HepG2 (cell line): ENCODE results near the gene ZNF628. TPM values are rescaled to one million over a fixed set of nuclear protein-coding genes. Genes with fewer than 3 reads are reported as not detected.

Experiments used
- GRHL1 ChIP-seq: sonication (generic); formaldehyde crosslinking; conservative IDR thresholded peaks from 2 replicates; pipeline ENCODE4 v1.8.0; 2022; ENCODE audit warnings: missing genetic modification reagents
- HDAC2 ChIP-seq: sonication (generic); formaldehyde crosslinking; IDR thresholded peaks from 2 replicates; pipeline ENCODE4 v1.4.0; 2020; ENCODE audit warnings: missing genetic modification reagents
- HNF4G ChIP-seq, 2 experiments: sonication (generic) in 1 of 2; formaldehyde crosslinking in 1 of 2; IDR thresholded peaks; 2 replicates each; pipeline versions ENCODE4 v1.4.0 to v1.6.1; 2011 to 2020; ENCODE audit warnings: borderline replicate concordance in 2 of 2, low read depth in 2 of 2, mild to moderate bottlenecking in 2 of 2, low read length in 1 of 2, missing genetic modification reagents in 1 of 2, moderate library complexity in 1 of 2
- NR2F1 ChIP-seq, 2 experiments: fragments of 450-650 bp in 1 of 2; formaldehyde crosslinking in 1 of 2; IDR thresholded peaks; 2 replicates each; pipeline versions ENCODE4 v1.5.0 to v1.6.1; 2016 to 2020; ENCODE audit warnings: mild to moderate bottlenecking in 1 of 2, missing compliant biosample characterization in 1 of 2, missing genetic modification reagents in 1 of 2, moderate library complexity in 1 of 2
- U2AF1 ChIP-seq: fragments of 200-400 bp; formaldehyde crosslinking; optimal IDR thresholded peaks from 2 replicates; pipeline ENCODE3; 2017; ENCODE audit warnings: mild to moderate bottlenecking, low read depth, low read length
- YEATS2 ChIP-seq: sonication (generic); formaldehyde crosslinking; IDR thresholded peaks from 2 replicates; pipeline ENCODE4 v1.4.0; 2020; ENCODE audit warnings: missing genetic modification reagents, borderline replicate concordance
- YY1 ChIP-seq: IDR thresholded peaks from 2 replicates; pipeline ENCODE4 v1.6.1; 2011; ENCODE audit warnings: low read length, low read depth, moderate library complexity, mild to moderate bottlenecking; ENCODE audit not compliant: insufficient read depth, insufficient replicate concordance
- ZBTB21 ChIP-seq: sonication (generic); formaldehyde crosslinking; IDR thresholded peaks from 2 replicates; pipeline ENCODE4 v1.4.0; 2020; ENCODE audit warnings: missing genetic modification reagents
- ZNF468 ChIP-seq: sonication (generic); formaldehyde crosslinking; IDR thresholded peaks from 2 replicates; pipeline ENCODE4 v1.8.0; 2022; ENCODE audit warnings: mild to moderate bottlenecking, moderate library complexity, missing genetic modification reagents
- ZNF530 ChIP-seq: sonication (generic); formaldehyde crosslinking; IDR thresholded peaks from 2 replicates; pipeline ENCODE4 v1.5.0; 2020; ENCODE audit warnings: low read depth, mild to moderate bottlenecking, missing genetic modification reagents
- ZNF607 ChIP-seq: sonication (generic); formaldehyde crosslinking; IDR thresholded peaks from 2 replicates; pipeline ENCODE4 v1.5.1; 2020; ENCODE audit warnings: missing genetic modification reagents, mild to moderate bottlenecking, borderline replicate concordance
- ZNF772 ChIP-seq: sonication (generic); formaldehyde crosslinking; IDR thresholded peaks from 2 replicates; pipeline ENCODE4 v1.5.0; 2020; ENCODE audit warnings: mild to moderate bottlenecking, missing genetic modification reagents
- polyA plus RNA-seq, 8 experiments: library from polyadenylated mRNA; depleted of rRNA in 3 of 8; stranded (reverse) in 7 of 8; unstranded in 1 of 8; fragments of >200 nt; fragmentation: Illumina TruSeq in 4 of 8; extraction: Trizol in 4 of 8; gene quantifications; 2 replicates each; pipeline versions ENCODE4 v1.2.1 to v1.2.3, GENCODE V29; 2011 to 2016; ENCODE audit warnings: low read depth in 4 of 8, missing spikeins in 1 of 8, mixed read lengths in 1 of 8; ENCODE audit not compliant: insufficient read depth in 1 of 8
- total RNA-seq, 5 experiments: library from RNA; depleted of rRNA; stranded (reverse); fragments of >200 nt; fragmentation: Illumina TruSeq; extraction: Trizol; gene quantifications; 2 replicates each; pipeline ENCODE4 v1.2.3, GENCODE V29; 2016; ENCODE audit warnings: low read depth in 1 of 5
- TF ChIP-seq, protein P1 (sequence below): sonication (generic); formaldehyde crosslinking; conservative IDR thresholded peaks from 2 replicates; pipeline ENCODE4 v1.5.0; 2020; ENCODE audit warnings: missing genetic modification reagents
- TF ChIP-seq, protein P2 (sequence below): sonication (generic); formaldehyde crosslinking; IDR thresholded peaks from 2 replicates; pipeline ENCODE4 v1.5.0; 2020; ENCODE audit warnings: mild to moderate bottlenecking, missing genetic modification reagents, moderate library complexity
- TF ChIP-seq, protein P3 (sequence below): sonication (generic); formaldehyde crosslinking; IDR thresholded peaks from 2 replicates; pipeline ENCODE4 v1.4.0; 2020; ENCODE audit warnings: missing genetic modification reagents
- TF ChIP-seq, protein P4 (sequence below): sonication (generic); formaldehyde crosslinking; IDR thresholded peaks from 2 replicates; pipeline ENCODE4 v1.4.0; 2020; ENCODE audit warnings: missing genetic modification reagents, borderline replicate concordance

ZNF628 gene
- total and polyA plus RNA-seq, 2 of the 13 experiments (the other 11 are each of a cell fraction or from before 2014, with no cell fraction given): 0.54 to 1.2 TPM

- TF ChIP-seq HNF4G (IDR thresholded peaks at IDR 0.05; ENCODE audit: borderline replicate concordance, low read depth, low read length) (no peak), HNF4G (CRISPR knock-in tag; IDR thresholded peaks at IDR 0.05; ENCODE audit: borderline replicate concordance, low read depth) (0 out of 2 replicates have a peak, but pooled peaks have one; percentile 23), YEATS2 (0 out of 2 replicates have a peak, but pooled peaks have one; percentile 79), ZNF607 (peak; percentile 89; the same call in 1 of the 2 replicates), YY1 (peak; percentile 44), U2AF1 (no peak), ZNF530 (CRISPR knock-in tag) (no peak), GRHL1 (no peak), ZBTB21 (CRISPR knock-in tag) (no peak), NR2F1 (CRISPR knock-in tag; IDR thresholded peaks at IDR 0.05) (no peak), ZNF468 (CRISPR knock-in tag) (no peak), HDAC2 (CRISPR knock-in tag) (no peak; the same call in 1 of the 2 replicates), ZNF772 (CRISPR knock-in tag) (peak; percentile 80)
- TF ChIP-seq, protein P1, sequence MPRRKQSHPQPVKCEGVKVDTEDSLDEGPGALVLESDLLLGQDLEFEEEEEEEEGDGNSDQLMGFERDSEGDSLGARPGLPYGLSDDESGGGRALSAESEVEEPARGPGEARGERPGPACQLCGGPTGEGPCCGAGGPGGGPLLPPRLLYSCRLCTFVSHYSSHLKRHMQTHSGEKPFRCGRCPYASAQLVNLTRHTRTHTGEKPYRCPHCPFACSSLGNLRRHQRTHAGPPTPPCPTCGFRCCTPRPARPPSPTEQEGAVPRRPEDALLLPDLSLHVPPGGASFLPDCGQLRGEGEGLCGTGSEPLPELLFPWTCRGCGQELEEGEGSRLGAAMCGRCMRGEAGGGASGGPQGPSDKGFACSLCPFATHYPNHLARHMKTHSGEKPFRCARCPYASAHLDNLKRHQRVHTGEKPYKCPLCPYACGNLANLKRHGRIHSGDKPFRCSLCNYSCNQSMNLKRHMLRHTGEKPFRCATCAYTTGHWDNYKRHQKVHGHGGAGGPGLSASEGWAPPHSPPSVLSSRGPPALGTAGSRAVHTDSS (CRISPR knock-in tag): no peak
- TF ChIP-seq, protein P2, sequence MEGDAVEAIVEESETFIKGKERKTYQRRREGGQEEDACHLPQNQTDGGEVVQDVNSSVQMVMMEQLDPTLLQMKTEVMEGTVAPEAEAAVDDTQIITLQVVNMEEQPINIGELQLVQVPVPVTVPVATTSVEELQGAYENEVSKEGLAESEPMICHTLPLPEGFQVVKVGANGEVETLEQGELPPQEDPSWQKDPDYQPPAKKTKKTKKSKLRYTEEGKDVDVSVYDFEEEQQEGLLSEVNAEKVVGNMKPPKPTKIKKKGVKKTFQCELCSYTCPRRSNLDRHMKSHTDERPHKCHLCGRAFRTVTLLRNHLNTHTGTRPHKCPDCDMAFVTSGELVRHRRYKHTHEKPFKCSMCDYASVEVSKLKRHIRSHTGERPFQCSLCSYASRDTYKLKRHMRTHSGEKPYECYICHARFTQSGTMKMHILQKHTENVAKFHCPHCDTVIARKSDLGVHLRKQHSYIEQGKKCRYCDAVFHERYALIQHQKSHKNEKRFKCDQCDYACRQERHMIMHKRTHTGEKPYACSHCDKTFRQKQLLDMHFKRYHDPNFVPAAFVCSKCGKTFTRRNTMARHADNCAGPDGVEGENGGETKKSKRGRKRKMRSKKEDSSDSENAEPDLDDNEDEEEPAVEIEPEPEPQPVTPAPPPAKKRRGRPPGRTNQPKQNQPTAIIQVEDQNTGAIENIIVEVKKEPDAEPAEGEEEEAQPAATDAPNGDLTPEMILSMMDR (CRISPR knock-in tag): no peak
- TF ChIP-seq, protein P3, sequence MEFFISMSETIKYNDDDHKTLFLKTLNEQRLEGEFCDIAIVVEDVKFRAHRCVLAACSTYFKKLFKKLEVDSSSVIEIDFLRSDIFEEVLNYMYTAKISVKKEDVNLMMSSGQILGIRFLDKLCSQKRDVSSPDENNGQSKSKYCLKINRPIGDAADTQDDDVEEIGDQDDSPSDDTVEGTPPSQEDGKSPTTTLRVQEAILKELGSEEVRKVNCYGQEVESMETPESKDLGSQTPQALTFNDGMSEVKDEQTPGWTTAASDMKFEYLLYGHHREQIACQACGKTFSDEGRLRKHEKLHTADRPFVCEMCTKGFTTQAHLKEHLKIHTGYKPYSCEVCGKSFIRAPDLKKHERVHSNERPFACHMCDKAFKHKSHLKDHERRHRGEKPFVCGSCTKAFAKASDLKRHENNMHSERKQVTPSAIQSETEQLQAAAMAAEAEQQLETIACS (CRISPR knock-in tag): peak; percentile 54
- TF ChIP-seq, protein P4, sequence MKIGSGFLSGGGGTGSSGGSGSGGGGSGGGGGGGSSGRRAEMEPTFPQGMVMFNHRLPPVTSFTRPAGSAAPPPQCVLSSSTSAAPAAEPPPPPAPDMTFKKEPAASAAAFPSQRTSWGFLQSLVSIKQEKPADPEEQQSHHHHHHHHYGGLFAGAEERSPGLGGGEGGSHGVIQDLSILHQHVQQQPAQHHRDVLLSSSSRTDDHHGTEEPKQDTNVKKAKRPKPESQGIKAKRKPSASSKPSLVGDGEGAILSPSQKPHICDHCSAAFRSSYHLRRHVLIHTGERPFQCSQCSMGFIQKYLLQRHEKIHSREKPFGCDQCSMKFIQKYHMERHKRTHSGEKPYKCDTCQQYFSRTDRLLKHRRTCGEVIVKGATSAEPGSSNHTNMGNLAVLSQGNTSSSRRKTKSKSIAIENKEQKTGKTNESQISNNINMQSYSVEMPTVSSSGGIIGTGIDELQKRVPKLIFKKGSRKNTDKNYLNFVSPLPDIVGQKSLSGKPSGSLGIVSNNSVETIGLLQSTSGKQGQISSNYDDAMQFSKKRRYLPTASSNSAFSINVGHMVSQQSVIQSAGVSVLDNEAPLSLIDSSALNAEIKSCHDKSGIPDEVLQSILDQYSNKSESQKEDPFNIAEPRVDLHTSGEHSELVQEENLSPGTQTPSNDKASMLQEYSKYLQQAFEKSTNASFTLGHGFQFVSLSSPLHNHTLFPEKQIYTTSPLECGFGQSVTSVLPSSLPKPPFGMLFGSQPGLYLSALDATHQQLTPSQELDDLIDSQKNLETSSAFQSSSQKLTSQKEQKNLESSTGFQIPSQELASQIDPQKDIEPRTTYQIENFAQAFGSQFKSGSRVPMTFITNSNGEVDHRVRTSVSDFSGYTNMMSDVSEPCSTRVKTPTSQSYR: peak; percentile 61; the same call in 1 of the 2 replicates
These were observed at the start of gene ZNF628 (continued) for GRCh38 chr19:55476100-55476775.
